Ishikawa (cell line): ENCODE results near the gene RNASEH2B.

Experiments used
- CEBPB ChIP-seq: IDR thresholded peaks from 2 replicates; pipeline ENCODE4 v1.6.1; 2012
- CREB1 ChIP-seq: IDR thresholded peaks from 2 replicates; pipeline ENCODE4 v1.6.1; 2012; ENCODE audit warnings: low read depth
- EGR1 ChIP-seq: IDR thresholded peaks from 2 replicates; pipeline ENCODE4 v1.6.1; 2012
- EP300 ChIP-seq: IDR thresholded peaks from 2 replicates; pipeline ENCODE4 v1.6.1; 2012; ENCODE audit warnings: borderline replicate concordance
- FOXM1 ChIP-seq: IDR thresholded peaks from 2 replicates; pipeline ENCODE4 v1.6.1; 2012; ENCODE audit warnings: low read depth, borderline replicate concordance
- MAX ChIP-seq: IDR thresholded peaks from 2 replicates; pipeline ENCODE4 v1.6.1; 2012
- NFIC ChIP-seq: IDR thresholded peaks from 2 replicates; pipeline ENCODE4 v1.6.1; 2012
- RAD21 ChIP-seq: IDR thresholded peaks from 2 replicates; pipeline ENCODE4 v1.6.1; 2012; ENCODE audit warnings: low read depth
- REST ChIP-seq: IDR thresholded peaks from 2 replicates; pipeline ENCODE4 v1.6.1; 2012; ENCODE audit warnings: low read depth, mild to moderate bottlenecking
- TAF1 ChIP-seq: IDR thresholded peaks from 2 replicates; pipeline ENCODE4 v1.6.1; 2012; ENCODE audit warnings: low read depth, mild to moderate bottlenecking
- TCF12 ChIP-seq: IDR thresholded peaks from 2 replicates; pipeline ENCODE4 v1.6.1; 2012; ENCODE audit warnings: low read depth
- TEAD4 ChIP-seq: IDR thresholded peaks from 2 replicates; pipeline ENCODE4 v1.6.1; 2012
- USF1 ChIP-seq: IDR thresholded peaks from 2 replicates; pipeline ENCODE4 v1.6.1; 2012
- YY1 ChIP-seq: IDR thresholded peaks from 2 replicates; pipeline ENCODE4 v1.6.1; 2012; ENCODE audit warnings: low read depth
- ZBTB7A ChIP-seq: IDR thresholded peaks from 2 replicates; pipeline ENCODE4 v1.6.1; 2012; ENCODE audit warnings: low read depth

Gene RNASEH2B

GRCh38 chr13:50901701-50902100 is 7.9 kb upstream of the RNASEH2B start:
- TF ChIP-seq MAX (no peak), TCF12 (no peak), RAD21 (no peak), ZBTB7A (no peak), FOXM1 (no peak)

- TF ChIP-seq RAD21 (no peak), CEBPB (no peak), USF1 (no peak), EP300 (no peak), CREB1 (no peak), TCF12 (no peak), TAF1 (no peak), NFIC (no peak), FOXM1 (no peak), YY1 (no peak), REST (no peak), EGR1 (no peak), TEAD4 (no peak), ZBTB7A (no peak), MAX (no peak)
Observed at GRCh38 chr13:50905256-50905655, 4.3 kb upstream of the RNASEH2B start.

- TF ChIP-seq EGR1 (no peak), NFIC (no peak), MAX (no peak), USF1 (no peak), RAD21 (no peak), CEBPB (no peak), TAF1 (no peak), YY1 (no peak), FOXM1 (no peak), CREB1 (no peak), ZBTB7A (no peak), TCF12 (no peak)
Observed at GRCh38 chr13:50907781-50908180, 1.8 kb upstream of the RNASEH2B start.

- no peak for TF ChIP-seq MAX
- TF ChIP-seq CEBPB, result no peak
- TF ChIP-seq EGR1, result no peak
- no peak for TF ChIP-seq TAF1
- TF ChIP-seq FOXM1, result no peak
- TF ChIP-seq YY1, result no peak
- TF ChIP-seq CREB1, result no peak
- TF ChIP-seq NFIC, result no peak
- no peak for TF ChIP-seq ZBTB7A
- no peak for TF ChIP-seq TCF12
- TF ChIP-seq REST, result no peak
- TF ChIP-seq RAD21, result no peak
- no peak for TF ChIP-seq EP300
- TF ChIP-seq TEAD4, result no peak
- TF ChIP-seq USF1, result no peak
Observed at GRCh38 chr13:50908371-50908770, 1.2 kb upstream of the RNASEH2B start.

GRCh38 chr13:50910485-50910805 is 854 bp downstream of the RNASEH2B start:
- no peak for TF ChIP-seq EGR1
- TF ChIP-seq MAX, result no peak
- TF ChIP-seq ZBTB7A, result no peak
- TF ChIP-seq YY1, result no peak
- TF ChIP-seq RAD21, result no peak
- no peak for TF ChIP-seq REST
